ENCODE data around the gene ZFP62. TPM values are rescaled to one million over a fixed set of nuclear protein-coding genes. Genes with fewer than 3 reads are reported as not detected.
A peak's percentile ranks its signal among the peaks of the same experiment; 100 is the strongest.

ZFP62 gene
- total RNA-seq, 2 donors from 2014 or later = 37.3 to 44.6 TPM

GRCh38 chr5:180817893-180818674 is 43.0 kb downstream of the ZFP62 start:
- H3K9ac ChIP-seq (ENCODE audit: extremely low read depth, low read length, poor library complexity, severe bottlenecking) = no peak overlapping the region
- TF ChIP-seq CTCF (conservative IDR thresholded peaks at IDR 0.05) = no peak
- H3K36me3 ChIP-seq (ENCODE audit: control insufficient read depth, insufficient read depth, low read length) = no peaks in the 10 kb centered on the region
- Mint-ChIP-seq H3K36me3 (ENCODE audit: low read depth) (no peaks in the 10 kb centered on the region), H3K27me3 (ENCODE audit: insufficient read depth) (peaks cover 10% of the 10 kb centered on the region), H3K4me3 (no peak overlapping the region), H3K27ac (no peak overlapping the region), H3K9me3 (no peaks in the 10 kb centered on the region), H3K4me1 (no peaks in the 10 kb centered on the region)
- H3K4me1 ChIP-seq (ENCODE audit: control insufficient read depth, insufficient read depth, low read length) = no peaks in the 10 kb centered on the region
- 85 to 92% methylated on average over 11 to 13 of the region's 13 CpGs for WGBS, 2 experiments (ENCODE audit: insufficient coverage in 1 of 2, insufficient read length in 1 of 2)
- peak; percentile 31 for DNase-seq
- no peak overlapping the region for H3K4me3 ChIP-seq (ENCODE audit: low read length)
- no peaks in the 10 kb centered on the region for H3K27me3 ChIP-seq (ENCODE audit: control insufficient read depth, insufficient read depth, low read length, poor library complexity, severe bottlenecking)
- H3K27ac ChIP-seq (ENCODE audit: low read depth, low read length) = no peak overlapping the region
- no peaks in the 10 kb centered on the region for H3K9me3 ChIP-seq (ENCODE audit: control insufficient read depth, low read length)

GRCh38 chr5:180816608-180817534 is 44.2 kb downstream of the ZFP62 start:
- H3K27ac ChIP-seq (ENCODE audit: low read depth, low read length) = no peak overlapping the region

More at GRCh38 chr5:180816608-180817534, 44.2 kb downstream of the ZFP62 start:
- H3K4me1 Mint-ChIP-seq = peaks cover 2% of the 10 kb centered on the region
- H3K27ac Mint-ChIP-seq = no peak overlapping the region
- TF ChIP-seq CTCF (conservative IDR thresholded peaks at IDR 0.05) = no peak
- H3K36me3 ChIP-seq (ENCODE audit: control insufficient read depth, insufficient read depth, low read length) = no peaks in the 10 kb centered on the region
- H3K4me3 Mint-ChIP-seq = no peak overlapping the region
- 84 to 87% methylated on average over 9 to 13 of the region's 13 CpGs for WGBS, 2 experiments (ENCODE audit: insufficient coverage in 1 of 2, insufficient read length in 1 of 2)
- no peaks in the 10 kb centered on the region for H3K9me3 Mint-ChIP-seq
- H3K27me3 Mint-ChIP-seq (ENCODE audit: insufficient read depth) = peaks cover 10% of the 10 kb centered on the region
- H3K9ac ChIP-seq (ENCODE audit: extremely low read depth, low read length, poor library complexity, severe bottlenecking) = no peak overlapping the region
- H3K4me3 ChIP-seq (ENCODE audit: low read length) = no peak overlapping the region
- no peaks in the 10 kb centered on the region for H3K9me3 ChIP-seq (ENCODE audit: control insufficient read depth, low read length)
- peak; percentile 32 for DNase-seq
- H3K4me1 ChIP-seq (ENCODE audit: control insufficient read depth, insufficient read depth, low read length) = no peaks in the 10 kb centered on the region
- H3K36me3 Mint-ChIP-seq (ENCODE audit: low read depth) = no peaks in the 10 kb centered on the region
- no peaks in the 10 kb centered on the region for H3K27me3 ChIP-seq (ENCODE audit: control insufficient read depth, insufficient read depth, low read length, poor library complexity, severe bottlenecking)

All from endodermal cell (in vitro differentiated cells).